Measurements from ENCODE around the gene ALDOC.

- no peak for TF ChIP-seq USF1 (IDR thresholded peaks at IDR 0.05; ENCODE audit: borderline replicate concordance, low read depth)
- no peak for TF ChIP-seq CTCF (IDR thresholded peaks at IDR 0.05)
- TF ChIP-seq NRF1 (IDR thresholded peaks at IDR 0.05; ENCODE audit: low read depth, low read length) = no peak
- TF ChIP-seq EZH2phosphoT487 (IDR thresholded peaks at IDR 0.05; ENCODE audit: borderline replicate concordance, low read depth) = no peak
- no peak for TF ChIP-seq PBX3 (IDR thresholded peaks at IDR 0.05)
- no peak for TF ChIP-seq JUND (IDR thresholded peaks at IDR 0.05)
Observed at GRCh38 chr17:28573966-28574480, 2.7 kb downstream of the ALDOC start.

All from SK-N-SH (cell line).